ENCODE data around the gene FAM53C. TPM values are rescaled to one million over a fixed set of nuclear protein-coding genes. Genes with fewer than 3 reads are reported as not detected.

Gene FAM53C
- total RNA-seq, 1 experiment from 2014 or later: 36.4 TPM

- TF ChIP-seq JUND (IDR thresholded peaks at IDR 0.05): no peak
- no peak for TF ChIP-seq ATF3 (IDR thresholded peaks at IDR 0.05)
- no peak for TF ChIP-seq SRF (IDR thresholded peaks at IDR 0.05; ENCODE audit: low read depth)
- no peak for TF ChIP-seq EZH2phosphoT487 (IDR thresholded peaks at IDR 0.05; ENCODE audit: borderline replicate concordance)
- TF ChIP-seq ZNF274 (IDR thresholded peaks at IDR 0.05; ENCODE audit: low read depth, low read length): no peak
These were observed 53.9 kb downstream of the FAM53C start (continued) for GRCh38 chr5:138391859-138392386.

Other genes starting within 250 kb of the FAM53C start
- gene NME5, start 198.8 kb upstream of the FAM53C start, total RNA-seq (2021; ENCODE audit: unreplicated experiment): 3.1 TPM
- gene BRD8, start 159.6 kb upstream of the FAM53C start, total RNA-seq (2021; ENCODE audit: unreplicated experiment): 80.8 TPM
- 74.2 TPM for gene KIF20A, start 159.2 kb upstream of the FAM53C start, total RNA-seq (2021; ENCODE audit: unreplicated experiment)
- gene CDC23, start 124.9 kb upstream of the FAM53C start, total RNA-seq (2021; ENCODE audit: unreplicated experiment): 40.0 TPM
- gene GFRA3, start 63.6 kb upstream of the FAM53C start, total RNA-seq (2021; ENCODE audit: unreplicated experiment): not detected
- 19.3 TPM for gene CDC25C, start 6.5 kb upstream of the FAM53C start, total RNA-seq (2021; ENCODE audit: unreplicated experiment)
- 65.1 TPM for gene KDM3B, start 14.4 kb downstream of the FAM53C start, total RNA-seq (2021; ENCODE audit: unreplicated experiment)
- gene REEP2, start 100.8 kb downstream of the FAM53C start, total RNA-seq (2021; ENCODE audit: unreplicated experiment): 4.9 TPM
- 173 TPM for gene EGR1, start 127.2 kb downstream of the FAM53C start, total RNA-seq (2021; ENCODE audit: unreplicated experiment)
- gene ETF1, start 205.0 kb downstream of the FAM53C start, total RNA-seq (2021; ENCODE audit: unreplicated experiment): 178 TPM
- 486 TPM for gene HSPA9, start 237.1 kb downstream of the FAM53C start, total RNA-seq (2021; ENCODE audit: unreplicated experiment)